HL-60 (cell line): Measurements from ENCODE around the gene PRICKLE2.

Experiments
- GABPA ChIP-seq: IDR thresholded peaks from 2 replicates; pipeline ENCODE4 v1.6.1; 2012; ENCODE audit warnings: low read depth
- POLR2AphosphoS5 ChIP-seq: IDR thresholded peaks from 2 replicates; pipeline ENCODE4 v1.6.1; 2012; ENCODE audit warnings: low read depth
- SPI1 ChIP-seq: IDR thresholded peaks from 2 replicates; pipeline ENCODE4 v1.6.1; 2012; ENCODE audit warnings: low read depth, mild to moderate bottlenecking, borderline replicate concordance
- TF ChIP-seq, protein P1 (sequence below): IDR thresholded peaks from one replicate; pipeline ENCODE4 v1.5.1; 2011; ENCODE audit warnings: low read length, control low read depth, inconsistent platforms; ENCODE audit not compliant: insufficient read depth
- TF ChIP-seq, protein P2 (sequence below): IDR thresholded peaks from 2 replicates; pipeline ENCODE4 v1.6.1; 2012; ENCODE audit warnings: low read depth; ENCODE audit not compliant: insufficient replicate concordance

DNA sequence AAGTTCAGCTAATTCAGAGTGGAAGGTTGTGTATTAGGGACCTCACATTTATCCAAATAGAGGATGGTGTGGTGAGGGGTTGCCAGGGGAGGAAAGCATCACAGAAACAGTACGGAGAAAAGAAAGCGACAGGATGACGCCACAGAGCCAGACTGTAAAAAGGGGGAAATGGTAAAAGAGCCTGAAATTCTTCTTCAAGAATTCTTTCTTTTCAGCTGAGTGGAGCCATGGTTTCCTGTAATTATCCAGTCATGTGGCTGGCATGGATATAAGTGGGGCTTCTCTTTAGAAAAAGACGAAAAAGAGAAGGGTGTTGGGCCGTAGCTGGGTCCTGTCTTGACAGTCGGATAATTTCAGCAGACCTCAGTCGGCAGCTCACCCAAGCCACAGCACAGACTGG is 177.5 kb downstream of the PRICKLE2 start:
- TF ChIP-seq, protein P1, sequence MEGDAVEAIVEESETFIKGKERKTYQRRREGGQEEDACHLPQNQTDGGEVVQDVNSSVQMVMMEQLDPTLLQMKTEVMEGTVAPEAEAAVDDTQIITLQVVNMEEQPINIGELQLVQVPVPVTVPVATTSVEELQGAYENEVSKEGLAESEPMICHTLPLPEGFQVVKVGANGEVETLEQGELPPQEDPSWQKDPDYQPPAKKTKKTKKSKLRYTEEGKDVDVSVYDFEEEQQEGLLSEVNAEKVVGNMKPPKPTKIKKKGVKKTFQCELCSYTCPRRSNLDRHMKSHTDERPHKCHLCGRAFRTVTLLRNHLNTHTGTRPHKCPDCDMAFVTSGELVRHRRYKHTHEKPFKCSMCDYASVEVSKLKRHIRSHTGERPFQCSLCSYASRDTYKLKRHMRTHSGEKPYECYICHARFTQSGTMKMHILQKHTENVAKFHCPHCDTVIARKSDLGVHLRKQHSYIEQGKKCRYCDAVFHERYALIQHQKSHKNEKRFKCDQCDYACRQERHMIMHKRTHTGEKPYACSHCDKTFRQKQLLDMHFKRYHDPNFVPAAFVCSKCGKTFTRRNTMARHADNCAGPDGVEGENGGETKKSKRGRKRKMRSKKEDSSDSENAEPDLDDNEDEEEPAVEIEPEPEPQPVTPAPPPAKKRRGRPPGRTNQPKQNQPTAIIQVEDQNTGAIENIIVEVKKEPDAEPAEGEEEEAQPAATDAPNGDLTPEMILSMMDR: no peak
- TF ChIP-seq, protein P2, sequence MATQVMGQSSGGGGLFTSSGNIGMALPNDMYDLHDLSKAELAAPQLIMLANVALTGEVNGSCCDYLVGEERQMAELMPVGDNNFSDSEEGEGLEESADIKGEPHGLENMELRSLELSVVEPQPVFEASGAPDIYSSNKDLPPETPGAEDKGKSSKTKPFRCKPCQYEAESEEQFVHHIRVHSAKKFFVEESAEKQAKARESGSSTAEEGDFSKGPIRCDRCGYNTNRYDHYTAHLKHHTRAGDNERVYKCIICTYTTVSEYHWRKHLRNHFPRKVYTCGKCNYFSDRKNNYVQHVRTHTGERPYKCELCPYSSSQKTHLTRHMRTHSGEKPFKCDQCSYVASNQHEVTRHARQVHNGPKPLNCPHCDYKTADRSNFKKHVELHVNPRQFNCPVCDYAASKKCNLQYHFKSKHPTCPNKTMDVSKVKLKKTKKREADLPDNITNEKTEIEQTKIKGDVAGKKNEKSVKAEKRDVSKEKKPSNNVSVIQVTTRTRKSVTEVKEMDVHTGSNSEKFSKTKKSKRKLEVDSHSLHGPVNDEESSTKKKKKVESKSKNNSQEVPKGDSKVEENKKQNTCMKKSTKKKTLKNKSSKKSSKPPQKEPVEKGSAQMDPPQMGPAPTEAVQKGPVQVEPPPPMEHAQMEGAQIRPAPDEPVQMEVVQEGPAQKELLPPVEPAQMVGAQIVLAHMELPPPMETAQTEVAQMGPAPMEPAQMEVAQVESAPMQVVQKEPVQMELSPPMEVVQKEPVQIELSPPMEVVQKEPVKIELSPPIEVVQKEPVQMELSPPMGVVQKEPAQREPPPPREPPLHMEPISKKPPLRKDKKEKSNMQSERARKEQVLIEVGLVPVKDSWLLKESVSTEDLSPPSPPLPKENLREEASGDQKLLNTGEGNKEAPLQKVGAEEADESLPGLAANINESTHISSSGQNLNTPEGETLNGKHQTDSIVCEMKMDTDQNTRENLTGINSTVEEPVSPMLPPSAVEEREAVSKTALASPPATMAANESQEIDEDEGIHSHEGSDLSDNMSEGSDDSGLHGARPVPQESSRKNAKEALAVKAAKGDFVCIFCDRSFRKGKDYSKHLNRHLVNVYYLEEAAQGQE: no peak
- TF ChIP-seq POLR2AphosphoS5 (no peak), GABPA (no peak), SPI1 (no peak)
